Activated naive CD8-positive, alpha-beta T cell (primary cell): Measurements from ENCODE around the gene MITF.

ENCODE experiments used
- H3K27ac Mint-ChIP-seq: one replicate; pipeline ENCODE4 v1.8.0; 2021; ENCODE audit warnings: mixed read lengths
- H3K27me3 Mint-ChIP-seq: one replicate; pipeline ENCODE4 v1.8.0; 2021; ENCODE audit warnings: mixed read lengths
- H3K36me3 Mint-ChIP-seq: one replicate; pipeline ENCODE4 v1.8.0; 2021; ENCODE audit warnings: mixed read lengths
- H3K4me1 Mint-ChIP-seq: one replicate; pipeline ENCODE4 v1.8.0; 2021; ENCODE audit warnings: low read depth, mixed read lengths
- H3K4me3 Mint-ChIP-seq: one replicate; pipeline ENCODE4 v1.8.0; 2021; ENCODE audit warnings: mild to moderate bottlenecking, mixed read lengths
- H3K9me3 Mint-ChIP-seq: one replicate; pipeline ENCODE4 v1.8.0; 2021; ENCODE audit warnings: low read depth, mixed read lengths

MITF gene

DNA sequence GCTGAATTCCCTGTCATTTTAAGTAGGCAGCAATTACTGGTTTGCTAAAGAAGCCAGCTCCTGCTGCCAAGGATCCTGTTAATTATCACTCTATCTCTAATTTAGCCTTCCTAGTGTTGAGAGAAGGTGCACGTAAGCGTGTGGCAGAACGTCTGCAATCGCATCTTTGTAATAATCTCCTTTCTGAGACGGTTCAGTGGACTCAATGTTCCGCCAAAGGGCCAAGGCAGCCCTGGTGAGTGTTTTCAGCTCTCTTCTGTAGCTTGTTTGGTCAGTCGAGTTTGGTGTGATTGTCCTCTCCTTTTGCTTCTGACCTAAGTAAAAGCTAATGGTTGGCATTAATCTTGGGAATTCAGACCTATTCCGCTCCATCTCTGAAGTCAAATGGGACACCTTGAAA lies 24.2 kb downstream of the MITF start:
- Mint-ChIP-seq H3K27me3 (peaks cover 4% of the 10 kb centered on the region), H3K9me3 (no peaks in the 10 kb centered on the region), H3K36me3 (no peaks in the 10 kb centered on the region), H3K4me1 (no peaks in the 10 kb centered on the region), H3K27ac (no peak overlapping the region), H3K4me3 (no peak overlapping the region)

DNA sequence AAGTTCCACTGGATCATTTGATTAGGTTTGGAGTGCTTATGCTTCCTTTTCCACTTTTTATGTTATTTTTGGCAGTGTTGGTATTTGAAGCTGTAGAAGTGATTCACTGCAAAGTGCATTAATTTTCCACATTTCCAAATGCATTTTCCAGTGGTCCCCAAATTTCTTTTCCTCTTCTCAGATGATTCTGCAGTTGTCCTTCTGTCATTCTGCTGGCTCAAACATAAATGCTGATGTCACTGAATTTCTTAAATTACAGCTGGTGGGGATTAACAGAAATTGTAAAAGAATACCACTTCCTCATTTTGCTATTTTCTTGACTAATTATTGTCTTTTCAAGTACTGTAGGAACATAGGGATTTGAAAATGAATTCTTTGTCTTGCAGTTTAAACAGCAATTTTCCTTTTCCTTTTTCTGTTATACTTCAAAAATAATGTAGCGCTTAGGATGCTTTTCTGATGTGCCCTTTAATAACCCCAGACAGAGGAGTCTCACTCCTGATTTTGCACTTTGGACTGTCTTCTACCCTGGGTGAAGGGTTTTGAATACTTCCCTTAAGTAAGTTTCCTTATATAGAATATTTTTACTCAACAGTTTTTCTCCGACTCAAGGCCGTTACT lies 25.0 kb downstream of the MITF start:
- no peak overlapping the region for H3K4me3 Mint-ChIP-seq
- no peaks in the 10 kb centered on the region for H3K4me1 Mint-ChIP-seq
- H3K27me3 Mint-ChIP-seq = peaks cover 4% of the 10 kb centered on the region
- H3K9me3 Mint-ChIP-seq = no peaks in the 10 kb centered on the region
- no peaks in the 10 kb centered on the region for H3K36me3 Mint-ChIP-seq
- H3K27ac Mint-ChIP-seq = no peak overlapping the region

DNA sequence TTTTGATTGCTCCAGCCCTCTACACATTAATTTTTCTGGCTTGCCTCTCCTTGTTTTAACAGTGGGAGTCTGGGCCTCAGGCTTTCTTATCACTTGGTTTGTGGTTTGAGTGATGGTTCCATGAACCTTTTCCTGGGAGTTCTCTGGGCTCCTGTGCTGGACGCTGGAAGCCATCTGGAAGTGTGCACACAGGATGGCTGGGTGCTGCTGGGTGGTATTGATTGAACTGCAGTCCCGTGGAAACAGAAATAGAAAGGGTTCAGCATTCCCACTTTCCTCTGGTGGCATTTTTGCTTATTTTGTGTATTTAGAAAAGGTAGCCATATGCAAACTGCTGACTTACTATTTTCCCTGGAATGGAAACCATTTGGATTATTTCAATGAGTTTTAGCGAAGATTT lies 25.6 kb downstream of the MITF start:
- Mint-ChIP-seq H3K27me3 (peaks cover 4% of the 10 kb centered on the region), H3K36me3 (no peaks in the 10 kb centered on the region)

DNA sequence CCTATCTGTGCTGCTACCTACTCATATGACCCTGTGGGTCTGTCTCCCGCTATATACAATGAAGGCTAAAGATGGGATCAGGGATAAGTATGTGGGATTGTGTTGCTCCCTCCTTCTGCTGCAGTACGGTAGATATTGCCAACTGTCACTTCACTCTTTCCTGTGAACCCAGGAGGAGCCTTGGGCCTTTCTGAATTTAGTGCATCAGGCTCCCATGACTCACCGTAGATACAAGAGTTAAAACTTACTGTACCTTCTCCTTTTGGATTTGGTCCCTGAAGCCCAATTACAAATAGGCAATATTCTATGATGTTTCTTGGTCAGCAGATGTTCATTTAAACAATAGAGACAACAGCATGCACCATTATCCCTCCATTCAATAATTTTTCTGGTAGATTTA lies 27.4 kb downstream of the MITF start:
- Mint-ChIP-seq H3K4me3 (no peak overlapping the region), H3K27me3 (peaks cover 4% of the 10 kb centered on the region), H3K36me3 (no peaks in the 10 kb centered on the region), H3K4me1 (no peaks in the 10 kb centered on the region), H3K9me3 (no peaks in the 10 kb centered on the region), H3K27ac (no peak overlapping the region)

More for the DNA sequence above, 25.6 kb downstream of the MITF start:
- no peak overlapping the region for H3K4me3 Mint-ChIP-seq
- no peaks in the 10 kb centered on the region for H3K4me1 Mint-ChIP-seq
- H3K9me3 Mint-ChIP-seq = no peaks in the 10 kb centered on the region
- H3K27ac Mint-ChIP-seq = no peak overlapping the region

DNA sequence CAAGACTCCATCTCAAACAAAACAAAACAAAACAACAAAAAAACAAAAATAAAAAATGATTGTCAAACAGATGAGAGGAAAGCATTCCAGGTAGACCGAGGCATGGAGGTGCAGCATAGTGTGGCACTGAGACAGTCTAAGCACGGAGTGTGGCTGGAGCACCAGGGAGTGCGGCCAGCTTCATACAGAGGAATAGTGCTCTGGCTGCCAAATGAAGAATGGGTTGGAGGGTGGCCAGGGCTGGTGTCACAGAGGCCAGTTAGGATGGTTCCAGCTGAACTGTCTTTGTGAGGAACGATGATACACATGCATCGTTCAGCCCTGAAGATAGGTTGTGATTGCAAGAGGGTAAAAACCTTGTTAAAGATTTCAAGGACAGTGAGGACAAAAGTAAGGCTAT lies 28.3 kb downstream of the MITF start:
- H3K9me3 Mint-ChIP-seq = no peaks in the 10 kb centered on the region
- no peaks in the 10 kb centered on the region for H3K4me1 Mint-ChIP-seq
- peaks cover 4% of the 10 kb centered on the region for H3K27me3 Mint-ChIP-seq
- H3K4me3 Mint-ChIP-seq = no peak overlapping the region
- H3K27ac Mint-ChIP-seq = no peak overlapping the region
- H3K36me3 Mint-ChIP-seq = no peaks in the 10 kb centered on the region

DNA sequence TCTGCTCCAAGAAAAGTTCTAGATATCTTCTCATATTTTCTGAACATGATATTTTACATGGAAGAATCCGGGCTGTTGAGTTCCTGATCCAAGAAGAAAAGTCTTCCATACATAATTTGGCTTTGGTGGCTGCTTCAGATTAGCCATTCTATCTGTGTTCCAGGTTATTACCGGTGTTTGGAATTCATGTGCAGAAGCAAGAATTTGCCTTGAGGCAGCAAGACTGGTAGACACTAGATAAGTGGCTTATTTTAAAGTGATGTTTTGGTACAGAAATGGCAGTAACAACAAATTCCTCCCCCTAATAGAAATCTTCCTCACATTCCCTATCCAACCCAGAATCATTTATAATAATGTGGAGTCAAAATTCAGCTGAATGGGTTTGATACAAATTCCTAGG lies 29.2 kb downstream of the MITF start:
- Mint-ChIP-seq H3K9me3 (no peaks in the 10 kb centered on the region), H3K27ac (no peak overlapping the region), H3K4me3 (no peak overlapping the region), H3K36me3 (no peaks in the 10 kb centered on the region), H3K27me3 (peaks cover 4% of the 10 kb centered on the region), H3K4me1 (no peaks in the 10 kb centered on the region)

DNA sequence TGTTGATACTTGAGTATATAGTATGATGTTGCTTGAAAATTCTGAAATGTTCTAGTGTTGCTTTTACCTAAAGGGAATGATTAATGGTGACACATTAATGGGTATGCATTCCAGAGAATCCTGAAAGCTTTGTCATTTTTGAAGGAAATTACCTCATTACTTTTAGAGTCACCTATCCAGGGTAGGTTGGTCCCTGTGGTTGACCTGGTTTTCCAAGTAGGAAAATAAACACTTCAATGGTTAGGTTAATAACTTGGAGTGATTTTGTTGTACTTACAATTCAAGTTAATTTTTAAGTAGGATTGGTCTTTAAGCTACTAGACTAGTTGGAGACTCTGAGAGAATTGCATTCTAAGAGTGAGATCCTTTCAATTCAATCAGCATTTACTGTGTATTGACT lies 31.0 kb downstream of the MITF start:
- H3K4me1 Mint-ChIP-seq = no peaks in the 10 kb centered on the region
- peaks cover 4% of the 10 kb centered on the region for H3K27me3 Mint-ChIP-seq
- H3K4me3 Mint-ChIP-seq = no peak overlapping the region
- H3K9me3 Mint-ChIP-seq = no peaks in the 10 kb centered on the region
- no peak overlapping the region for H3K27ac Mint-ChIP-seq
- no peaks in the 10 kb centered on the region for H3K36me3 Mint-ChIP-seq

DNA sequence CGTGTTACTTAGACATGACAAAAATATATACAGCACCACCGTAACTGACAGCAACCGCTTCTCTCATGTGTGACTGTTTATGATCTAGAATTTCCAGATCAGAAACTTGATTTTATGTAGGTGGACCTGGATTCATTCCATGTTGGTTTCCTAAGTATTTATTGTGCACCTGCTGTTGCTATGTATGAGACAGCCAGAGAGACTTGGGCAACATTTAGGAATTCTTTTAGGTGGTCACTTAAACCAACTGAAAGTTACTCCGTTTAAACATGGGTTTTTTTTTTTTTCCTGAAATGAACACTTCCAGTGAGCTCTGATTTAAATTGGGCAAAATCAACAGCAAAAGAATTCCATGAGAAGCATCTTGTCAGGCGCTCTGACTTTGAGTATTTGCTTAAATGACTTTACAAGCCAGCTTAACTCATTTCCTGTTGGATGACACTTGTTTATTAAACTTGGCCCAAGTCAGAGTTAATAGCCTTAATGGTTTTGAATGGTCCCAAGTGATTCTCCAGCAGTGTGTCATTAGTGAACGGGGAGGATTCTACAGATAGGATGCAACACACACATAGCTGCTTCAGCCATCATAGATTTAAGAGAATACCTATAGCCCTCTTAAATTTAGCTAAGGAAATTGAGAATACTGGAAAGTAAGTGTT lies 31.8 kb downstream of the MITF start:
- peaks cover 4% of the 10 kb centered on the region for H3K27me3 Mint-ChIP-seq
- no peak overlapping the region for H3K27ac Mint-ChIP-seq
- H3K4me3 Mint-ChIP-seq = no peak overlapping the region
- H3K36me3 Mint-ChIP-seq = no peaks in the 10 kb centered on the region
- no peaks in the 10 kb centered on the region for H3K4me1 Mint-ChIP-seq
- H3K9me3 Mint-ChIP-seq = no peaks in the 10 kb centered on the region

DNA sequence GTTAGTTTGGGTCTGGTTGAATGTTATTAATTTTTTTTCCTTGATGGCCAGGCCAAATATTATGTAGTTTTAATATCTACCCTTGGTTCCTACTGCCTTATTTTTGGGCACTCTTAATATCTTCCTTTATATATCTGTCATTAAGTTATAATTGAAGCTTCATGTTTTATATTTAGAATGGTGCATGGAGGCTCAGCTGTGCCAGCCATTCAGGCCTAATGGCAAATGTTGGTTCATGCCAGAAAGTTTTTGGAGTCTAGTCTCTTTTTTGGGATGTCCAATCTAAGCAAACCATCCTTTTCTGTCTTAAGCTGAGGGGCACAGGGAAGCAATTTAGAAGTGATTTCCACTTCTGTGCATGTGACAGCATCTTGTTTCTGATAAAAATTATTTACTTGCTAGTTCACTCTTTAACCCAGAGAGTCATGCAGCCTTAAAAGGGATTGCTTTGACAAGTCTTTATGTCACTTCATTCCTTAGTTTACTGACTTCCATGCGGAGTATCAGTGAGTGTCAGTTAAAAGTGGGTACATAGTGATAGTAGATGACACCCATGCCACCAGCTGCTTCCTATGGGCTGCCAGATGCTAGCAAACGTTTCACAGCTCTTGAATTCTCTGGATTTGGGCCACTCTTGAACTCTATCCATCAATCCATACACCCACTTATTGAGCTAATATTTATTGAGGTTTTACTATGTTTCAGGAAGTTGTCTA lies 33.0 kb downstream of the MITF start:
- Mint-ChIP-seq H3K36me3 (no peaks in the 10 kb centered on the region), H3K4me1 (no peaks in the 10 kb centered on the region), H3K27me3 (no peaks in the 10 kb centered on the region), H3K4me3 (no peak overlapping the region), H3K27ac (no peak overlapping the region), H3K9me3 (no peaks in the 10 kb centered on the region)

DNA sequence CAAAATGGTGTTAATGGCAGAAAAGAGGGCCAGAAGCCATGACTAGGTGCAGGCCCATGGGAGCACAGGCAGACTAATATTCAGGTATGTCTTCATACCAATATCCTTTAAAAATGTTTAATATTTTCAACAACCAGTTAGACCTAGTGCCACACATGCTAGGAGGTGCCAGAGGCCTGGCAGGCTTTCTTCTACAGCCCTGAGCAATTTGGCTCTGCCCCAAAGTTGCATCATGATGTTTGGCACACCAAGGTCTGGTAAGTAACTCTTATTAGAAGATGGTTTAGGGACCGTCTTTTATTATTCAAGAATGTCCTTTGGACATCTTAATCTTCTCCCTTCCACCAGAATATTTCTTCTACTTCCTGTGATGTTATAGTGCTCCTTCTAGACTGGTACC lies 34.8 kb downstream of the MITF start:
- H3K27ac Mint-ChIP-seq = no peak overlapping the region
- no peak overlapping the region for H3K4me3 Mint-ChIP-seq
- no peaks in the 10 kb centered on the region for H3K36me3 Mint-ChIP-seq
- H3K4me1 Mint-ChIP-seq = no peaks in the 10 kb centered on the region
- no peaks in the 10 kb centered on the region for H3K27me3 Mint-ChIP-seq
- peaks cover 5% of the 10 kb centered on the region for H3K9me3 Mint-ChIP-seq

DNA sequence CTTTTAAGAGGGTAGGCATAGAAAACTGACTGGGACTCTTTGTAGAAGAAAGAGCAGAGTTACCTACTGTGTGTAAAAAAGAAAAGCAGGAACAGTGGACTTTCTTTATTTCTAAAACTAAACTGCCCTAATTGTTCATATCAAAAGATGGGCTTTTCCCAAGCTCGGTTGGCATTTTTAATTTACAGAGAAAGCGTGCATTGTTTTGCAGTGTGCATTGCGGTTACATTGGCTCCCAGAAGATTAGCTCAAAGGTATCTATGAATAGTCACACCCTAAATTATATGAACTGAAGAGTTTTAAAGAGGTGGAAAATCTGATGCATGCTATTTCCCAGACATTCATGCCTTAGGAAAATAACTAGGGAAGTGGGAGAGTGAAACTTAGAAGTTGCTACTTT lies 36.5 kb downstream of the MITF start:
- Mint-ChIP-seq H3K36me3 (no peaks in the 10 kb centered on the region), H3K27me3 (no peaks in the 10 kb centered on the region), H3K9me3 (peaks cover 5% of the 10 kb centered on the region), H3K4me1 (no peaks in the 10 kb centered on the region), H3K27ac (no peak overlapping the region), H3K4me3 (no peak overlapping the region)

DNA sequence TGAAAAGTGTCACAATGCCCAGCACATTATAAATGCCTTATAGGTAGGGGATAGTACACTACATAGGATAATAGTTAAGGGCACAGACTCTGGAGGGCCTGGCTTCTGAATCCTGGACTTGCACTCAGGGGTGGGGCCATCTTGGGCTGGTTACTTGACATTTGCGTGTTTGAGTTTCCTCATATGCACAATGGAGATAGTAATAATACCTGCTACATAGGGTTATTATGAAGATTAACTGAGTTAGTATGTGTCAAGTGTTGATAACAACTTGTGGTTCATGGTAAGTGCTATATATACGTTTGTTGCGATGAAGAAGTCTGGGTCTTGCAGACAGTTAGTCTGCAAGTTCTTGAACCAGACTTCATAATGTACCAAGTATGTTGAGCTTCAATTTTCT lies 37.0 kb downstream of the MITF start:
- no peaks in the 10 kb centered on the region for H3K27me3 Mint-ChIP-seq
- no peaks in the 10 kb centered on the region for H3K36me3 Mint-ChIP-seq
- H3K4me1 Mint-ChIP-seq = no peaks in the 10 kb centered on the region
- H3K9me3 Mint-ChIP-seq = peaks cover 5% of the 10 kb centered on the region
- H3K27ac Mint-ChIP-seq = no peak overlapping the region
- H3K4me3 Mint-ChIP-seq = no peak overlapping the region

DNA sequence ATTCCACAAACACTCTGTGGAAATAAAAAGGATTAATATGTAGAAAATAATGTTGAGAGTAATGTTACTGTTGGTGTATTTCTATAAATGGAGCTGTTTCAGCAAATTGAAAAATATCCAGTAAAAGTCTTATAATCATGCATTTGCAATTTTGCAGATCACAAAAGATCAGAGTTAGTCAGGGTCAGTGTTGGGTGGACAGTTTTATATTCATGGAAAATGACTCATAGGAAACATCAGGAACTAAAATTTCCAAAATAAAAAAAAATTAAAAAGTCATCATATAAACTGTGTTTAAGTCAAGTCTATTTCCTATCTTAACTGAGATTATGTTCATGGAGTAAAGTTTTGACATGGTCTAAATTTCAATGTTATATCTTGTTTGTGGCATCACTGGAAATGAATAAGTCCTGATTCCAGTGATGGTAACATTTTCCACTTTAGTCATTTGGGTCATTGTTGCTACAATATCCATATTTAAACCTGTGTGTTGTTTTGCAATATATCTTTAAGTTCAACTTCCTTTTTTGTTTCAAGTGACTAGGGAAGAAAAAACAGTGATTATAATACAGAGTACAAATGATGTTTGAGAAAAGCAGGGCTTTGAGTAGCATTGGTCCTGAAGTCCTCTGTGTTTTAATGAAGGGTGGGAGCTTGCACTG lies 37.8 kb downstream of the MITF start:
- H3K9me3 Mint-ChIP-seq = peaks cover 5% of the 10 kb centered on the region
- no peaks in the 10 kb centered on the region for H3K27me3 Mint-ChIP-seq
- no peaks in the 10 kb centered on the region for H3K36me3 Mint-ChIP-seq
- no peak overlapping the region for H3K27ac Mint-ChIP-seq
- no peak overlapping the region for H3K4me3 Mint-ChIP-seq
- no peaks in the 10 kb centered on the region for H3K4me1 Mint-ChIP-seq

DNA sequence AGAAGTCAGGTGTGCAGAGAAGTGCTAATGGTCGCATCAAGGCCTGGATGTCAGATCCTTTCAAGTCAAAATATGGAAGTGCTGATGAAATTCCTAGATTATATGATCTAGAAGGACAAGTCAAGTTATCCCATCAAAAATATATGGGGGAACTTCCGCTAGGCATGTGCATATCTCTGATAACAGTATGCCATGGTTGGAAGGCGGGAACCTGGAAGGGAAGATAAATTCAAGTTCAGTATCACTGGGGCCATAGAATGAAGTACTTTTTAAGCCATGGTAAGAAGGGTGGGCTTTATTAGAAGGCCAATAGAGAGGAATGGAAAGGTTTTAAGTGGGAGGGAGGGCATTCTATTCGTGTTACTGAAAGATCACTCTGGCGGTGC lies 38.3 kb downstream of the MITF start:
- no peak overlapping the region for H3K27ac Mint-ChIP-seq
- H3K4me3 Mint-ChIP-seq = no peak overlapping the region
- H3K4me1 Mint-ChIP-seq = no peaks in the 10 kb centered on the region
- H3K36me3 Mint-ChIP-seq = no peaks in the 10 kb centered on the region
- no peaks in the 10 kb centered on the region for H3K27me3 Mint-ChIP-seq
- H3K9me3 Mint-ChIP-seq = peaks cover 5% of the 10 kb centered on the region

DNA sequence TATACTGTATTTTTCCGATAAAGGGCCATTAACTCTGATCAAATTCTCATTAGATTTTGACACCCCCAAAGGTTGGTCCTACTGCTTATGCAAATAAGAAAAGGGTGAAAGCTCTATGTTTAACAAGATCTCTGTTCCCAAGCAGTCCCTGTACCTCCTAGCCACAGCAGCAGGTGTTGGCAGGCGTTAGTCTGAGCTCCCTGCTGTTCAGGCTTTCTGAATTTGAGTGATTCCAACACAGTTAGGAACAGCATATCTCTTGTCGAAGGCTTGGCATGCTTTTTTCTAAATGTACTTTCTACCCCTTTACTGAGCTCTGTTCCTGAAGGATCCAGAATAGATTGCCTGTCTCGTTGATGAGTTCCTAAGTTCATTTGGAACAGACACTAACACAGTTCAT lies 42.3 kb downstream of the MITF start:
- no peak overlapping the region for H3K27ac Mint-ChIP-seq

More for the DNA sequence above, 42.3 kb downstream of the MITF start:
- H3K36me3 Mint-ChIP-seq = no peaks in the 10 kb centered on the region
- H3K27me3 Mint-ChIP-seq = no peaks in the 10 kb centered on the region
- peaks cover 8% of the 10 kb centered on the region for H3K9me3 Mint-ChIP-seq
- no peaks in the 10 kb centered on the region for H3K4me1 Mint-ChIP-seq
- no peak overlapping the region for H3K4me3 Mint-ChIP-seq
